ENCODE measurements around the gene KRTAP4-9. TPM values are rescaled to one million over a fixed set of nuclear protein-coding genes. Genes with fewer than 3 reads are reported as not detected.
"Not testable (repeated sequence)": the region's sequence is repeated elsewhere in the genome, so short reads cannot be mapped to it uniquely, and the experiment has no call there.

Gene KRTAP4-9
- polyA plus RNA-seq (ENCODE audit: insufficient read length in 4 of 4): not detected

- DNase-seq (ENCODE audit: low read depth in 4 of 4, low spot score in 3 of 4): not testable (repeated sequence)
Observed at GRCh38 chr17:41105347-41105746, at the start of gene KRTAP4-9. Gene KRTAP4-9 (plus strand): TSS chr17:41105389. CDS start chr17:41105389, 0 bp downstream.

GRCh38 chr17:41057547-41057946, 47.6 kb upstream of the KRTAP4-9 start:
- DNase-seq (ENCODE audit: low read depth in 4 of 4, low spot score in 3 of 4): no peak

GRCh38 chr17:41058741-41059140, 46.4 kb upstream of the KRTAP4-9 start:
- no peak for DNase-seq (ENCODE audit: low read depth in 4 of 4, low spot score in 3 of 4)

- DNase-seq (ENCODE audit: low read depth in 4 of 4, low spot score in 3 of 4): not testable (repeated sequence)
Observed at GRCh38 chr17:41059276-41060051, 45.7 kb upstream of the KRTAP4-9 start.

DNA sequence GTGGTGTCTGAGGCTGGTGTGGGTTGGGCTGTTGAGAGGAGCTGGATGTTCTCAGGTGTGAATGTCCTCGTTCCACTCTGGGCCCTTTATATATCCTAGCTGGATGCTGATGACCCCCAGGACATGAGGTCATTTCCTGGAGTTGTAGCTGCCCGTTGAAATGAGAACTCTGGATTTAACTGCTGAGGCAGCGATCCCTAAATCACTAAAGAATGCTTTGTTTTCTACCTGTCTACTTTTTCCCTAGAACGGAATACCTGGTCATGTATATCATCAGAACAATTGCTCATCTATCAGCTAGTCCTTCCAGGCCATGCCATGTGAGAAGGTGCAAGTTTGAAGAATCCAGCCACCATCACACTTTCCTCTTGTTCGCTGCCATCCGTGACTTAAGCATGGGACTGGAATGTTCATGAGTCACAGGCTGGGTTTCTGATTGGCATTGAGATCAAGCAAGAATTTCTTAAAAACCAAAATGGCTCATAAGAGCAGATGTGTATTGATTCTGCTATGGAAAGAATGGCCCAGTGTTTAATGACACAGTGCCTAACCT, 45.1 kb upstream of the KRTAP4-9 start, which contains the start of gene KRTAP2-3:
Gene KRTAP2-3 (minus strand): TSS at position 63 of the 553 bp plus-strand sequence. CDS start 64 bp downstream, outside the sequence.
- no peak for DNase-seq (ENCODE audit: low read depth in 4 of 4, low spot score in 3 of 4)

DNA sequence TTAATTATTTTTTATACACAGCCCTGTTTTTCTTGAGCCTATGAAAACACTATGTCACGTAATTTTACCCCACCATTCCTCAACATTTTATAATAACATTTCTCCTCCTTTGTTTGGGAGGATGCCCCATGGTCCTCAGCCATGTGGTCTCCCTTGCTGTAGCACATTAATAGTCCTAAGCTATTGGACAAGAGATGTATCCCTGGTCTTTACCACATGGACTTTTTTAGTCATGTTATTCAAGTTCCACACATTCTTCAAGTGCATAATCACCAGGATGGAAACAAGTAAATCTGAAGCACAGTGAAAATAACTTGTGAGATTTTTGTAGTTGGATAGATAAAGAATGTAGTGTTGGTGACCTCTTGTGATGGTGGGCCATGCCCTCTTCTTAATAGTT, 43.2 kb upstream of the KRTAP4-9 start:
- no peak for DNase-seq (ENCODE audit: low read depth in 4 of 4, low spot score in 3 of 4)

DNA sequence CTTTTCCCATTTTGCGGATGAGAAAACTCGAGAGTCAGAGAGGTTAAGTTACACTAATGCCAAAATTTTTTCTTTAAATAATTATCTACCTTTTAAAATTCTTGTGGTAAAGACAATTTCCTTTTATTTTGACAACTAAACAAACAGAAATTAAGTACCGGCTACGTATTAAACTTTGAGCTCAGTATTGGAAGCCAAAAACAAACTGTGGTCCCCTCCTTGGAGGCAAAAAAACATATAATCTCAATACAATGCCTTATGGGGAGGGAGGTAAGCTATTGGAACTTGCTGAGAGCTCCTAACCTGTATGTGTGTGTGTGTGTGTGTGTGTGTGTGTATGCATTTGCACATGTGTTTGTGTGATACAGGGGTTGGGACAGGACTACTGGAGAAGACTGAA, 41.7 kb upstream of the KRTAP4-9 start:
- no peak for DNase-seq (ENCODE audit: low read depth in 4 of 4, low spot score in 3 of 4)

DNA sequence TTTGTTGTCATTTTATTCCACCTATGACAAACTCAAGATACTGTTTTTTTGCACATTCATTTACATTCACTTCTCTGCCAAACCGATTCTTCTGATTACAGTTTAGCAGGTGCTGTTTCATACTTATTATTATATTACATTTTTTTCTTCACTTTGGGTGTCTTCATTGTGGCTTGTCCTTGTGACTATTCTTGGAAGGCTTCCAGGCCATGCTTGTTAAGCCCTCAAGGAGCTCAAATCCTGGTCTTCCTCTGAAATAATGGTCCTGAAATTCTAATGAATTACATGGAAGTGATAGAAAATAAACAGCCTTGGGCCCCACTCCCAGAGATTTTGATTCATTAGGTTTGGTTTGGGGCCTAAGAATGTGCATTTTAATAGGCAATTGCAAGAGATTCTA, 40.9 kb upstream of the KRTAP4-9 start:
- DNase-seq (ENCODE audit: low read depth in 4 of 4, low spot score in 3 of 4): no peak

- DNase-seq (ENCODE audit: low read depth in 4 of 4, low spot score in 3 of 4): not testable (repeated sequence)
Observed at GRCh38 chr17:41065016-41065689, 40.0 kb upstream of the KRTAP4-9 start.

GRCh38 chr17:41065829-41066624, 39.2 kb upstream of the KRTAP4-9 start, which contains the start of gene KRTAP2-4:
Gene KRTAP2-4 (minus strand): TSS chr17:41065879. CDS start chr17:41065845, 34 bp downstream.
- no peak for DNase-seq (ENCODE audit: low read depth in 4 of 4, low spot score in 3 of 4)

GRCh38 chr17:41067281-41067680, 37.9 kb upstream of the KRTAP4-9 start:
- DNase-seq (ENCODE audit: low read depth in 4 of 4, low spot score in 3 of 4): no peak

DNA sequence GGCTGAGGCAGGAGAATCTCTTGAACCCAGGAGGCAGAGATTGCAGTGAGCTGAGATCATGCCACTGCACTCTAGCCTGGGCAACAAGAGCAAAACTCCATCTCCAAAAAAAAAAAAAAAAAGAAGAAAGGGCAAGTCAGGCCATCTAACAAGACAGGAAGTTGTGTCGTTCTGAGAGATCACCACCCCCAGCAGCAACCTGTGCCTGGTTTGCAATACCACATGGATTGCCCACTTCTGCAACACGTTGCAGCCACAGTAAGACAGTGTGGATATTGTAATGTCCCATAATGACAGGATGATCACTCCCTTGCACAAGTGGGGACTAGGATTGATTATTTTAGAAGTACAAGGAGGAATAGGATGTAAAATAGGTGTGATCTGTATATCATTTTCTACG, 36.2 kb upstream of the KRTAP4-9 start:
- no peak for DNase-seq (ENCODE audit: low read depth in 4 of 4, low spot score in 3 of 4)

GRCh38 chr17:41071606-41072360, 33.4 kb upstream of the KRTAP4-9 start:
- DNase-seq (ENCODE audit: low read depth in 4 of 4, low spot score in 3 of 4): no peak

- DNase-seq (ENCODE audit: low read depth in 4 of 4, low spot score in 3 of 4): no peak
Observed at GRCh38 chr17:41073676-41074075, 31.5 kb upstream of the KRTAP4-9 start.

DNA sequence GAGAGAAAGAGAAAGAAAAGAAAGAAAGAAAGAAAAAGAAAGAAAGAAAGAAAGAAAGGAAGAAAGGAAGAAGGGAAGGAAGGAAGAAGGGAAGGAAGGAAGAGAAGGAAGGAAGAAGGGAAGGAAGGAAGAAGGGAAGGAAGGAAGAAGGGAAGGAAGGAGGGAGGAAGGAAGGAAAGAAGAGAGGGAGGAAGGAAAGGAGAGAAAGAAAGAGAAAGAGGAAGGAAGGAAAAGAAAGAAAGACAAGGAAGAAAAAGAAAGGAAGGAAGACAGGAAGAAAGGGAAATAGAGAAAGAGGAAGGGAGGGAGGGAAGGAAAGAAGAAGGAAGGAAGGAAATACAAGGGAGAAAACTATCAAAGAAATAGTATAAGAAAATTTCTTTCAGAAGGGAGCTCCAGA, 28.4 kb upstream of the KRTAP4-9 start:
- no peak for DNase-seq (ENCODE audit: low read depth in 4 of 4, low spot score in 3 of 4)

- no peak for DNase-seq (ENCODE audit: low read depth in 4 of 4, low spot score in 3 of 4)
Observed at GRCh38 chr17:41082626-41083025, 22.6 kb upstream of the KRTAP4-9 start.

DNA sequence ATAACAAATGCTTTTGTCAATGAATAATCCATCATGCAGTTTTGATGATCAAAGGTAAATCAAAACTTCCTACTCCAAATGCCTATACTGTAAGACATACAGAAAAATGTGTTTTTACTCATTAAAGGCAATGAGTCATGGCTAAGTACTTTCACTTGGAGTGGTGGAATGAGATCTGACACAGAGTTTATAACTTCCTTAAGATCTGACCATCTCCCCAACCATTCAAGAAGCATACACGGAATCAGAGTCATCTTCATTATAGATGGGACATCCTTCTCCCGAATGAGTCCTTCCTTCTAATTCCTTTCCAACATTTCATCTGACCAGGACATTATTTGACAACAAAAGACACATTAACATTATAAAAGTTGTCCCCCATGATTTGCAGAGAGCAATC, 21.8 kb upstream of the KRTAP4-9 start:
- not testable (repeated sequence) for DNase-seq (ENCODE audit: low read depth in 4 of 4, low spot score in 3 of 4)

DNA sequence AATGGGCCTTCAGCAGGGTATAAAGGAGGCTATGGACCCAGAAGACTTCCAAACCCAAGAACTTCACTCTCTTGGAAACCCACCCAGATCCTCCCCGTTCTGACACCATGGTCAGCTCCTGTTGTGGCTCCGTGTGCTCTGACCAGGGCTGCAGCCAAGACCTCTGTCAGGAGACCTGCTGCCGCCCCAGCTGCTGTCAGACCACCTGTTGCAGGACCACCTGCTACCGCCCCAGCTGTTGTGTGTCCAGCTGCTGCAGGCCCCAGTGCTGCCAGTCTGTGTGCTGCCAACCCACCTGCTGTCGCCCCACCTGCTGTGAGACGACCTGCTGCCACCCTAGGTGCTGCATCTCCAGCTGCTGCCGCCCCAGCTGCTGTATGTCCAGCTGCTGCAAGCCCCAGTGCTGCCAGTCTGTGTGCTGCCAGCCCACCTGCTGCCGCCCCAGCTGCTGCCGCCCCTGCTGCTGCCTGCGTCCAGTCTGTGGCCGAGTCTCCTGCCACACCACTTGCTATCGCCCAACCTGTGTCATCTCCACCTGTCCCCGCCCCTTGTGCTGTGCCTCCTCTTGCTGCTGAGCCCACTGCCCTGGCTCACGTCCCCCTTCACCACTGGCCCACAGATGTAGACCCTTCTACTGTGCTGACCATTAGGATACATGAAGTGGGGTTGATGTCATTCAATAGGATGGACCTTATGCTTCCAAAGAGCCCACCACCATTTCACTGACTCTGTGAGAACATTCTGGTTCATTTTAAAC, 20.9 kb upstream of the KRTAP4-9 start, which contains the start of gene KRTAP4-7:
Gene KRTAP4-7 (plus strand): TSS at position 51 of the 757 bp plus-strand sequence. CDS start 57 bp downstream, at position 108.
- not testable (repeated sequence) for DNase-seq (ENCODE audit: low read depth in 4 of 4, low spot score in 3 of 4)

GRCh38 chr17:41088760-41089352, 16.3 kb upstream of the KRTAP4-9 start:
- not testable (repeated sequence) for DNase-seq (ENCODE audit: low read depth in 4 of 4, low spot score in 3 of 4)

Measured in left renal pelvis (tissue), 4 donors.